Stimulated activated CD8-positive, alpha-beta memory T cell treated with anti-CD3 and anti-CD28 coated beads, Interleukin-12 subunit alpha, Interleukin-12 subunit beta, amount 100 ng/mL, for 1 hour (primary cell): Measurements from ENCODE around the gene LCE1A.

Source experiments
- DNase-seq: peaks from one replicate; pipeline ENCODE4 v3.0.0-alpha.2; 2020; ENCODE audit warnings: low read depth

Gene LCE1A

DNA sequence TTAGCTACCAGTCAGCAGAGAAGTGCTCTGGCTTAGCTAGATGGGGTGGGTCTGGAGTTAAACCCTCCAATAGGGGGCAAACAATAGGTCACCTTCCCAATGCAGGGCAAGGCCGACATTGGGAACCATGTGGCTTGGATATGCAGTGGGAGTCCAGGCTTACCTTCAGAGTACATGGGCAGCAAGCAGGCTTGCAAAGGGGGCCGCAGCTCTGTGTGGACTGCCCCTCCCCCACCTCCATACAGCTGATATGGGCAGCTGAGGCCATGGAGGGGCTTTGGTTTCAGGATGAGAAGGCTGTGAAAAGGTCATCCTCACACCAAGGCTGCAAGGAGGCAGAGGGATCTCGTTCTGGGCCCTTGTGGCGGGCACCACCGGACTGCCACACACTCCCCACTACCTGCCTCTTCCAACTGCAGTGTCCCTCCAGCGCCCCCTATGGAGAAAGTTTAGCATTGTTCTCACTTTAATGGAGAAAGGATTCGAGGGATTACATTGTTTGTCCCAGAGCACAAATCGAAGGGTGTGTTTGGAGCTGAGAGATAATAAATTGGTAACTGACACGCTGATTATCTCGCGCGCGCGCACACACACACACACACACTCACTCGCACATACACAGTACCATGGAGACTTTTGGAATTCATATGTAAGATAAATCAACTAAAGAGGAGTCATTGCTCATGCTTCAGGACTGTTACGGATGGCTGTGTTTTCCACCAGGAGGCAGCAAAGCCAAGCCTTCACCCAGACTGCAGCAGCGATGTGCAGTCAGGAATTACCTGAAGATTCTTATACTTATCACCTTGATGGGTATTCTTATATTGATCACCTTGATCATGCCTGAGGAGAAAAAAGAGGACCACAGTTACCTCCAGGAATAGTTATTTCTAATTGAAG is 43.8 kb downstream of the LCE1A start:
- no peak for DNase-seq

DNA sequence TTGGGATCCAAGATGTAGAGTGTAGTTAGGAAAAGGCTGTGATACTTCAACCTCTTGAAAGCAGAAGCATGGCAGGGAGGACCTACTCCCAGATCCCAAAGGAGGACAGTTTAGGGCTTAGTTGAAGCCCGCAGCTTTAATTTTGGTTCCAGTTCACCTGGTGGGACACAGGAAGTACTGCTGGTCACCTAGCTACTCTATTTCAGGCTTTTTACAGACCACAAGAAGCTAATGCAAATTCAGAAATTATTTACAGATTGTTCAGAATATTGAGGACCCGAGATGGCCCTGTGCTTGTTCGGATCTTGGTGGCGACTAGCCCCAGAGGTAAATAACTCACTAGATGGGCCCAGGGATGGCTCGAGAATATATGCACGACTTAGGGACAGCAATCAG is 44.5 kb downstream of the LCE1A start:
- DNase-seq: no peak

DNA sequence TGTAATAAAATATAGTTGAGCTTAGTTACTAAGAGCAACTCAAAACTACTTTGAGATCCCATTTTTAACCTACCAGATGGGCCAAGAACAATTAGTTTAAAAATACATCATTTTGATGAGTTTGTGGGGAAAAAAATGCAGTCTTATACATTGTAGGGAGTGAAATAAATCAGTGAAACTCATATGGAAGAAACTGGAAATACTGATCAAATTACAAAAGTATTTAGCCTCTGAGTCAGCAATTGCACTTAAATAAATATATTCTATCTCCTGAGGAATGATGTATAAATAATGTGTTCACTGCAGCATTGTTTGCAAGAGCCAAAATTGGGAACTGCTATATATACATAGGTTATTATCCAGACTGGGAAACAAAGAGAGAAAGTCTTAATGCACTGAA is 46.2 kb downstream of the LCE1A start:
- DNase-seq: no peak

DNA sequence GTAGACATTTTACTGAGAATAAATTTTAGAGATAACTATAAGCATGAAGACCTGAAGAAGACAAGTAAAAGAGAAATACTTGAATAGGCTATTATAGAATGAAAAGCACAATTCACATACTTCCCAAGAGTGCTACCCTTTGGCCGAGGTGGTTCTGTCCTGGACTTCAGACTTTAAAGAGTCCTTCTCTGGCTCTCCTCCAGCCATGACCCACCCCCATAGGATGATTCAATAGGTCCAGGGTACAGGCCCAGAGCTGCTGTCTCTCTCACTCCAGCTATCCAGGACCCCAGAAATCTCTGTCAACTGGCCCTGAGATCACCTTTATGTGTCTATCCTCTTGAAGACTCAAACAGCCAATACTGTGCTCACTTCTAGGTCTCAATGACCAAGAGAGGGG is 49.6 kb downstream of the LCE1A start:
- DNase-seq: no peak
